ENCODE results near the gene SATB2. TPM values are rescaled to one million over a fixed set of nuclear protein-coding genes. Genes with fewer than 3 reads are reported as not detected.

Gene SATB2
- total RNA-seq, 1 experiment from 2014 or later = 13.8 TPM

DNA sequence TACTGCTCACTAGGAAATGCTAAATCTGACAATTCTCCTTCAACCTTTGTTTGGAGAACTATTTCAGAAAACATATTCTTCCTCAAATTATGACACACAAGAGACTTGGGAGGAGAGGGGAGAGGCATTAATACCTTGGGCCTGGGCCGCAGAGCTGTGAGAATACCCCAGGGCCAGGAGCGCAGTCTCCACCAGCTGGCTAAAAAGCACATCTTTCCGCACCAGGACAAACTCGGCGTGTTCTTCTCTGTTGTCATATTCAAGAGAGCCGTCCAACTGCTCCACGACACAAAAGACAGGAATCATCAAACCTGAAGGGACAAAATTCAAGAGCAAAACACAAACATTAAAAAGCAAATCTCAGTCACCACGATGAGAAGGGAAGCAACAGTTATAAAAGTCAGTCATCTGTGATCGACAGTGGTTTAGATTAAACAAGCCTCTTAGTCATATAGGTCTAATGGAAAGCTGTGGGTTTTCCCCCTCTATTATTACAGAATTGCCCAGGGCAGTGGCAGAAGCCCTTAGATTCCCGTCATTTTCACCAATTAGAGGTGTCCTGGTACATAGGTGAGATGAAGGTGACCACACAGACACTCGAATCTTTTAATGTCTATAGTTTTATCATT is 24.4 kb downstream of the SATB2 start:
- peak overlapping the region; percentile 34 for H3K9ac ChIP-seq (ENCODE audit: low read length)
- ChIA-PET RAD21 (ENCODE audit: low non-redundant PET in 1 of 2, low total read pairs in 2 of 2, uncharacterized antibody in 2 of 2, unreplicated experiment in 2 of 2) (no interaction called here), CTCF (no interaction called here), POLR2A (no interaction called here)
- H3K4me1 ChIP-seq (ENCODE audit: control insufficient read depth in 1 of 2, insufficient read depth in 2 of 2, low read length in 2 of 2) = peaks cover 38 to 40% of the 10 kb centered on the region in 2 experiments
- H3K36me3 ChIP-seq (ENCODE audit: control insufficient read depth in 1 of 2, insufficient read depth in 2 of 2, low read length in 2 of 2) = no peaks in the 10 kb centered on the region
- H3K79me2 ChIP-seq (ENCODE audit: insufficient read depth, low read length) = peaks cover 6% of the 10 kb centered on the region; the same call in 1 of the 2 replicates
- ATAC-seq (peak; percentile 72), DNase-seq (ENCODE audit: low read depth, low spot score) (peak; percentile 61)
- intact Hi-C loops (cut with micrococcal nuclease) = no loop called here
- peak overlapping the region in 1 of 2 experiments; percentile 21; a peak in 1 of 4 replicates for H3K4me3 ChIP-seq (replicated peaks in 1 of 2; ENCODE audit: low read depth in 1 of 2, low read length in 2 of 2)
- no peaks in the 10 kb centered on the region for H3K9me2 ChIP-seq (ENCODE audit: insufficient read depth)
- peak overlapping the region; percentile 70 for H3K4me2 ChIP-seq (ENCODE audit: low read length)
- H4K20me1 ChIP-seq (ENCODE audit: insufficient read depth) = no peaks in the 10 kb centered on the region
- no peaks in the 10 kb centered on the region for H3K9me3 ChIP-seq (ENCODE audit: control insufficient read depth in 1 of 2, insufficient read depth in 1 of 2, low read depth in 1 of 2, low read length in 2 of 2)
- no TSS peak for BruUV-seq (replicated peaks)
- no peak overlapping the region for H2AFZ ChIP-seq (ENCODE audit: low read depth, low read length, poor library complexity, severe bottlenecking)
- H3K27me3 ChIP-seq (ENCODE audit: insufficient read depth, low read length) = no peaks in the 10 kb centered on the region
- H3K27ac ChIP-seq (ENCODE audit: low read depth, low read length) = peak overlapping the region; percentile 75; the same call in 1 of the 2 replicates
- no peak for TF ChIP-seq EGR1 (IDR thresholded peaks at IDR 0.05; ENCODE audit: low read depth)
- TF ChIP-seq TCF7L2 (IDR thresholded peaks at IDR 0.05; ENCODE audit: borderline replicate concordance, extremely low read depth, insufficient read depth, insufficient read length) = no peak
- TF ChIP-seq ZFX (IDR thresholded peaks at IDR 0.05) = no peak
- no peak for TF ChIP-seq ZNF274 (IDR thresholded peaks at IDR 0.05; ENCODE audit: low read depth, low read length)
- TF ChIP-seq SIN3A (IDR thresholded peaks at IDR 0.05; ENCODE audit: low read depth) = peak; percentile 40; the same call in 1 of the 2 replicates
- peak; percentile 54; the same call in 1 of the 2 replicates for TF ChIP-seq SP1 (IDR thresholded peaks at IDR 0.05; ENCODE audit: low read depth)
- TF ChIP-seq SRF (IDR thresholded peaks at IDR 0.05; ENCODE audit: low read depth) = peak; percentile 53; the same call in 1 of the 2 replicates
- no peak; the same call in 1 of the 2 replicates for TF ChIP-seq RAD21 (IDR thresholded peaks at IDR 0.05; ENCODE audit: low read depth)
- peak; percentile 37; the same call in 1 of the 2 replicates for TF ChIP-seq FOSL1 (IDR thresholded peaks at IDR 0.05; ENCODE audit: low read depth)
- no peak for TF ChIP-seq CEBPB (IDR thresholded peaks at IDR 0.05; ENCODE audit: low read depth)
- no peak for TF ChIP-seq EZH2phosphoT487 (IDR thresholded peaks at IDR 0.05; ENCODE audit: borderline replicate concordance)
- TF ChIP-seq, protein P1, sequence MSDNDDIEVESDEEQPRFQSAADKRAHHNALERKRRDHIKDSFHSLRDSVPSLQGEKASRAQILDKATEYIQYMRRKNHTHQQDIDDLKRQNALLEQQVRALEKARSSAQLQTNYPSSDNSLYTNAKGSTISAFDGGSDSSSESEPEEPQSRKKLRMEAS (IDR thresholded peaks at IDR 0.05) = 0 out of 2 replicates have a peak, but pooled peaks have one; percentile 8
- no peak for TF ChIP-seq EZH2 (IDR thresholded peaks at IDR 0.05)
- TF ChIP-seq ELF1 (IDR thresholded peaks at IDR 0.05; ENCODE audit: borderline replicate concordance, low read depth) = no peak
- TF ChIP-seq, protein P2, sequence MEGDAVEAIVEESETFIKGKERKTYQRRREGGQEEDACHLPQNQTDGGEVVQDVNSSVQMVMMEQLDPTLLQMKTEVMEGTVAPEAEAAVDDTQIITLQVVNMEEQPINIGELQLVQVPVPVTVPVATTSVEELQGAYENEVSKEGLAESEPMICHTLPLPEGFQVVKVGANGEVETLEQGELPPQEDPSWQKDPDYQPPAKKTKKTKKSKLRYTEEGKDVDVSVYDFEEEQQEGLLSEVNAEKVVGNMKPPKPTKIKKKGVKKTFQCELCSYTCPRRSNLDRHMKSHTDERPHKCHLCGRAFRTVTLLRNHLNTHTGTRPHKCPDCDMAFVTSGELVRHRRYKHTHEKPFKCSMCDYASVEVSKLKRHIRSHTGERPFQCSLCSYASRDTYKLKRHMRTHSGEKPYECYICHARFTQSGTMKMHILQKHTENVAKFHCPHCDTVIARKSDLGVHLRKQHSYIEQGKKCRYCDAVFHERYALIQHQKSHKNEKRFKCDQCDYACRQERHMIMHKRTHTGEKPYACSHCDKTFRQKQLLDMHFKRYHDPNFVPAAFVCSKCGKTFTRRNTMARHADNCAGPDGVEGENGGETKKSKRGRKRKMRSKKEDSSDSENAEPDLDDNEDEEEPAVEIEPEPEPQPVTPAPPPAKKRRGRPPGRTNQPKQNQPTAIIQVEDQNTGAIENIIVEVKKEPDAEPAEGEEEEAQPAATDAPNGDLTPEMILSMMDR (IDR thresholded peaks at IDR 0.05 in 2 of 3, conservative IDR thresholded peaks at IDR 0.05 in 1 of 3; ENCODE audit: borderline replicate concordance in 1 of 3, insufficient read depth in 1 of 3, low read depth in 2 of 3, low read length in 2 of 3) = no peak
- 0 out of 2 replicates have a peak, but pooled peaks have one; percentile 28 for TF ChIP-seq CBX3 (IDR thresholded peaks at IDR 0.05; ENCODE audit: low read depth)
- no peak for TF ChIP-seq YY1 (IDR thresholded peaks at IDR 0.05; ENCODE audit: extremely low read depth, insufficient replicate concordance, low read depth, low read length)
- no peak for TF ChIP-seq POLR2AphosphoS5 (IDR thresholded peaks at IDR 0.05; ENCODE audit: low read depth, low read length)
- TF ChIP-seq, protein P3, sequence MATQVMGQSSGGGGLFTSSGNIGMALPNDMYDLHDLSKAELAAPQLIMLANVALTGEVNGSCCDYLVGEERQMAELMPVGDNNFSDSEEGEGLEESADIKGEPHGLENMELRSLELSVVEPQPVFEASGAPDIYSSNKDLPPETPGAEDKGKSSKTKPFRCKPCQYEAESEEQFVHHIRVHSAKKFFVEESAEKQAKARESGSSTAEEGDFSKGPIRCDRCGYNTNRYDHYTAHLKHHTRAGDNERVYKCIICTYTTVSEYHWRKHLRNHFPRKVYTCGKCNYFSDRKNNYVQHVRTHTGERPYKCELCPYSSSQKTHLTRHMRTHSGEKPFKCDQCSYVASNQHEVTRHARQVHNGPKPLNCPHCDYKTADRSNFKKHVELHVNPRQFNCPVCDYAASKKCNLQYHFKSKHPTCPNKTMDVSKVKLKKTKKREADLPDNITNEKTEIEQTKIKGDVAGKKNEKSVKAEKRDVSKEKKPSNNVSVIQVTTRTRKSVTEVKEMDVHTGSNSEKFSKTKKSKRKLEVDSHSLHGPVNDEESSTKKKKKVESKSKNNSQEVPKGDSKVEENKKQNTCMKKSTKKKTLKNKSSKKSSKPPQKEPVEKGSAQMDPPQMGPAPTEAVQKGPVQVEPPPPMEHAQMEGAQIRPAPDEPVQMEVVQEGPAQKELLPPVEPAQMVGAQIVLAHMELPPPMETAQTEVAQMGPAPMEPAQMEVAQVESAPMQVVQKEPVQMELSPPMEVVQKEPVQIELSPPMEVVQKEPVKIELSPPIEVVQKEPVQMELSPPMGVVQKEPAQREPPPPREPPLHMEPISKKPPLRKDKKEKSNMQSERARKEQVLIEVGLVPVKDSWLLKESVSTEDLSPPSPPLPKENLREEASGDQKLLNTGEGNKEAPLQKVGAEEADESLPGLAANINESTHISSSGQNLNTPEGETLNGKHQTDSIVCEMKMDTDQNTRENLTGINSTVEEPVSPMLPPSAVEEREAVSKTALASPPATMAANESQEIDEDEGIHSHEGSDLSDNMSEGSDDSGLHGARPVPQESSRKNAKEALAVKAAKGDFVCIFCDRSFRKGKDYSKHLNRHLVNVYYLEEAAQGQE (IDR thresholded peaks at IDR 0.05; ENCODE audit: low read depth) = no peak
- TF ChIP-seq, protein P4, sequence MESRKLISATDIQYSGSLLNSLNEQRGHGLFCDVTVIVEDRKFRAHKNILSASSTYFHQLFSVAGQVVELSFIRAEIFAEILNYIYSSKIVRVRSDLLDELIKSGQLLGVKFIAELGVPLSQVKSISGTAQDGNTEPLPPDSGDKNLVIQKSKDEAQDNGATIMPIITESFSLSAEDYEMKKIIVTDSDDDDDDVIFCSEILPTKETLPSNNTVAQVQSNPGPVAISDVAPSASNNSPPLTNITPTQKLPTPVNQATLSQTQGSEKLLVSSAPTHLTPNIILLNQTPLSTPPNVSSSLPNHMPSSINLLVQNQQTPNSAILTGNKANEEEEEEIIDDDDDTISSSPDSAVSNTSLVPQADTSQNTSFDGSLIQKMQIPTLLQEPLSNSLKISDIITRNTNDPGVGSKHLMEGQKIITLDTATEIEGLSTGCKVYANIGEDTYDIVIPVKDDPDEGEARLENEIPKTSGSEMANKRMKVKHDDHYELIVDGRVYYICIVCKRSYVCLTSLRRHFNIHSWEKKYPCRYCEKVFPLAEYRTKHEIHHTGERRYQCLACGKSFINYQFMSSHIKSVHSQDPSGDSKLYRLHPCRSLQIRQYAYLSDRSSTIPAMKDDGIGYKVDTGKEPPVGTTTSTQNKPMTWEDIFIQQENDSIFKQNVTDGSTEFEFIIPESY (IDR thresholded peaks at IDR 0.05; ENCODE audit: extremely low read depth, insufficient replicate concordance, low read length) = no peak

Data from HCT116 (cell line).